Testis (tissue), 3 donors: Measurements from ENCODE around the gene SETD3. TPM values are rescaled to one million over a fixed set of nuclear protein-coding genes. Genes with fewer than 3 reads are reported as not detected.

Experiments
- DNase-seq: peaks from one replicate; pipeline ENCODE4 v3.0.0-alpha.2; 2019
- H3K27ac ChIP-seq, 2 donors: fragments of 200-600 bp; sonication (generic); one replicate each; pipeline ENCODE4 v1.5.1; 2019
- H3K27me3 ChIP-seq: fragments of 200-600 bp; sonication (generic); one replicate; pipeline ENCODE4 v1.5.1; 2019
- H3K36me3 ChIP-seq: fragments of 200-600 bp; sonication (generic); one replicate; pipeline ENCODE4 v1.5.1; 2017; ENCODE audit warnings: low read depth; ENCODE audit errors: missing control alignments
- H3K4me1 ChIP-seq: fragments of 200-600 bp; sonication (generic); one replicate; pipeline ENCODE4 v1.5.1; 2019
- H3K4me3 ChIP-seq, 2 donors: fragments of 200-600 bp; sonication (generic); one replicate each; pipeline ENCODE4 v1.5.1; 2017 to 2019
- H3K9me3 ChIP-seq: fragments of 200-600 bp; sonication (generic); one replicate; pipeline ENCODE4 v1.5.1; 2017
- CTCF ChIP-seq, 3 experiments: fragments of 450-650 bp in 2 of 3; fragments of 200-600 bp in 1 of 3; sonication (generic) in 1 of 3; IDR thresholded peaks; one replicate each; pipeline ENCODE4 v1.5.1; 2016 to 2019; ENCODE audit warnings: antibody characterized with exemption in 3 of 3, mild to moderate bottlenecking in 2 of 3, moderate library complexity in 1 of 3
- POLR2A ChIP-seq: fragments of 450-650 bp; IDR thresholded peaks from one replicate; pipeline ENCODE4 v1.6.1; 2017; ENCODE audit warnings: antibody characterized with exemption, mild to moderate bottlenecking, moderate library complexity
- WGBS, 2 donors: methylation state at CpG; one replicate each; pipeline ENCODE4 v1.1.5; 2018; 5-methylcytosine and 5-hydroxymethylcytosine counted together
- intact Hi-C: fragments of 100-400 bp; cut with DNase I; formaldehyde crosslinking; loops from one replicate; pipeline ENCODE4 v1.15.1; 2023; ENCODE audit warnings: low total_unique reads
- polyA plus RNA-seq: library from polyadenylated mRNA; stranded (reverse); fragments of 350-450 nt; fragmentation: Illumina TruSeq; extraction: RNeasy Lipid Tissue Mini Kit (QIAGEN cat#74804); gene quantifications from one replicate; pipeline ENCODE4 v1.2.3, GENCODE V29; 2014; ENCODE audit warnings: low read depth, low replicate concordance; ENCODE audit not compliant: insufficient read depth
- total RNA-seq, 2 donors: library from RNA; depleted of rRNA; stranded (reverse); fragments of >200 nt; gene quantifications; one replicate each; pipeline ENCODE4 v1.2.3, GENCODE V29; 2016

Gene SETD3
- total and polyA plus RNA-seq, 3 donors from 2014 or later = 135 to 186 (median 160) TPM

DNA sequence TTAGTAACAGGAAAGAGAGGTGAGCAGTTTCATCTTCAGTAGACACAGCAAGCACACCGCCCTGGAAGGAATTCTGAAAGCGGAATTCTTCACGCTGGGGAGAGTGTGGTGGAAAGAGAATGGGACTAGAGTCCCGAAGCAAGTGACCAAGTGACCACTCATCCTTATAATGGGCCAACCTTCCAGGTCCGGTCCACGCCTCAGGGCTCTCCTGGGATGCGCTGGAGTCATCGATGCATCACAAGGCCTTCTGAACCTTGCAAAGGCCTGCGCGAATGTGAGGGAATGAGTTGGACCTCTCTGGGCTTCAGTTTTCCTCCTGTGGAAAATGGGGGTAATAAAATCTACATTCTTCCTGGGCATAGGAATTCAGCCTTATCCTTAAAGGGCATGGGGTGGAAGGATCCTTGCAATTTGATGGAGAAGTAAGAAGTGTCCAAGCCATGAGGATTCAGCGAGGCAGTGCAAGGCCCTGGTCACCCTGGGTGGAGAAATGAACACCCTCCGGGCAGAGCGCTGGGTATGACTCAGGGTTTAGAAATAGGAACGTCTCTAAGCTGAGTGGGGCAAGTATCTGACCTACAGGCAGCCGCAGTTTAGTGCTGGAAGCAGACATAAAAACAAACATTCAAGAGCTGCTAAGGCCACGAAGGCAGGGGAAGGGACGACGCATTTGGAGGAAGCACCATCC is 97.7 kb downstream of the SETD3 start:
- DNase-seq = no peak
- 45 to 68% methylated on average over 18 of the region's 18 CpGs for WGBS, 2 donors
- Histone ChIP-seq H3K4me3 (no peak overlapping the region), H3K27me3 (no peaks in the 10 kb centered on the region), H3K4me1 (no peaks in the 10 kb centered on the region), H3K36me3 (no peaks in the 10 kb centered on the region), H3K27ac (no peak overlapping the region), H3K9me3 (no peaks in the 10 kb centered on the region)
- intact Hi-C loops = no loop called here
- TF ChIP-seq POLR2A = no peak
- no peak for TF ChIP-seq CTCF (IDR thresholded peaks at IDR 0.05)

- Histone ChIP-seq H3K9me3 (no peaks in the 10 kb centered on the region), H3K4me3 (no peak overlapping the region), H3K27ac (no peak overlapping the region), H3K36me3 (no peaks in the 10 kb centered on the region), H3K27me3 (no peaks in the 10 kb centered on the region), H3K4me1 (no peaks in the 10 kb centered on the region)
- TF ChIP-seq CTCF (IDR thresholded peaks at IDR 0.05) (no peak), POLR2A (no peak)
- WGBS, 2 donors = 42 to 46% methylated on average over 12 to 16 of the region's 16 CpGs
- intact Hi-C loops = no loop called here
- DNase-seq = no peak
Observed at GRCh38 chr14:99382071-99382470, 98.6 kb downstream of the SETD3 start.

GRCh38 chr14:99381688-99382060 is 99.0 kb downstream of the SETD3 start:
- Histone ChIP-seq H3K27ac (no peak overlapping the region), H3K36me3 (no peaks in the 10 kb centered on the region), H3K4me3 (no peak overlapping the region), H3K4me1 (no peaks in the 10 kb centered on the region), H3K27me3 (no peaks in the 10 kb centered on the region), H3K9me3 (no peaks in the 10 kb centered on the region)
- intact Hi-C loops = no loop called here
- DNase-seq = no peak
- 57 to 73% methylated on average over 7 of the region's 8 CpGs for WGBS, 2 donors
- TF ChIP-seq POLR2A = no peak
- no peak for TF ChIP-seq CTCF (IDR thresholded peaks at IDR 0.05)

DNA sequence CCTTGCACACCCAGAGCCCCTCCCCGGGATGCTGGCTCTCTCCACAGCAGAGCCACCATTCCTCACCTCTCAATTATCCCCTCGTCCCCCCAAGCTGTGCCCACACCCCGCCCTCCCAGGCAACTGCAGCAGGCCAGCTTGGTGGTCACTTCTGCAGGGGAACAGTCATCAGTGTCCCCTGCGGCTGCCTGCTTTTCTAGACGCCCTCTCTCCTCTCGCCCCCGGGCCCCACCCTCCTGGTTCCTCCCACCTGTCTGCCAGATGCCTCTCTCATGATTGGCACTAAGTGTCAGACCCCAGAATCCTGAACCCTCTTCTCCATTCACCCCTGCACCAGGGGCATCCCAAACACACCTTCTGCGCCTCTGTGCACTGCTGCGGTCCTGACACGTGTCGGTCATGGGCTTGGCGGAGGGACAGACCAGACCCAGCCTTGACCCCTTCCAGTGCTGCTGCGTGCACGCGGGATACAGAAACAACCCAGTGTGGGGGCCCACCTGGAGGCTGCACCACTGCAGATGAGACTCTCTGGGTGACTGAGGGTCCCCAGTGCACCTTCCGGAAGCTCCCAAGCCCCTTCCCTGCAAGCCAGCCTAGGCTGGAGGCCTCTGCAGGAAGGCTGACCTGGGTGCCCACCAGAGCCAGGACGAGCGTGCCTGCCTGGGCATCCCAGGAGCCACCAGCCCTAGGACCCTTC is 99.5 kb downstream of the SETD3 start:
- H3K27ac ChIP-seq = no peak overlapping the region
- no peaks in the 10 kb centered on the region for H3K9me3 ChIP-seq
- TF ChIP-seq CTCF (IDR thresholded peaks at IDR 0.05) = no peak
- TF ChIP-seq POLR2A = no peak
- H3K4me3 ChIP-seq = no peak overlapping the region
- intact Hi-C loops = no loop called here
- DNase-seq = no peak
- no peaks in the 10 kb centered on the region for H3K36me3 ChIP-seq
- WGBS, 2 donors = 51 to 58% methylated on average over 9 to 18 of the region's 18 CpGs
- H3K4me1 ChIP-seq = no peaks in the 10 kb centered on the region
- H3K27me3 ChIP-seq = no peaks in the 10 kb centered on the region

GRCh38 chr14:99380402-99380801 is 100.3 kb downstream of the SETD3 start:
- intact Hi-C loops = no loop called here
- no peak for TF ChIP-seq POLR2A
- TF ChIP-seq CTCF (IDR thresholded peaks at IDR 0.05) = no peak
- Histone ChIP-seq H3K36me3 (no peaks in the 10 kb centered on the region), H3K4me3 (no peak overlapping the region), H3K9me3 (no peaks in the 10 kb centered on the region), H3K4me1 (no peaks in the 10 kb centered on the region), H3K27ac (no peak overlapping the region), H3K27me3 (no peaks in the 10 kb centered on the region)
- 55 to 57% methylated on average over 4 to 5 of the region's 5 CpGs for WGBS, 2 donors
- no peak for DNase-seq
